ENCODE measurements around the gene PMP22.
A peak's percentile ranks its signal among the peaks of the same experiment; 100 is the strongest.
"Not testable (repeated sequence)": the region's sequence is repeated elsewhere in the genome, so short reads cannot be mapped to it uniquely, and the experiment has no call there.

The PMP22 gene

GRCh38 chr17:15250135-15250860 lies 14.8 kb downstream of the PMP22 start:
- DNase-seq: peak; percentile 45

- peak; percentile 42 for DNase-seq
Observed at GRCh38 chr17:15249487-15249886, 15.6 kb downstream of the PMP22 start.

- DNase-seq: peak; percentile 52
Observed at GRCh38 chr17:15247891-15248529, 17.1 kb downstream of the PMP22 start.

GRCh38 chr17:15245054-15245453 lies 20.1 kb downstream of the PMP22 start:
- peak; percentile 56 for DNase-seq

GRCh38 chr17:15240644-15241043 lies 24.5 kb downstream of the PMP22 start:
- no peak for DNase-seq

- DNase-seq: no peak
Observed at GRCh38 chr17:15239491-15239890, 25.6 kb downstream of the PMP22 start.

- no peak for DNase-seq
Observed at GRCh38 chr17:15238676-15239422, 26.3 kb downstream of the PMP22 start.

- no peak for DNase-seq
Observed at GRCh38 chr17:15238057-15238456, 27.1 kb downstream of the PMP22 start.

GRCh38 chr17:15237106-15237425 lies 28.1 kb downstream of the PMP22 start:
- DNase-seq: no peak

GRCh38 chr17:15236281-15237105 lies 28.6 kb downstream of the PMP22 start:
- DNase-seq: no peak

- DNase-seq: no peak
Observed at GRCh38 chr17:15233971-15234370, 31.2 kb downstream of the PMP22 start.

GRCh38 chr17:15233022-15233805 lies 31.9 kb downstream of the PMP22 start:
- peak; percentile 85 for DNase-seq

GRCh38 chr17:15232517-15232915 lies 32.6 kb downstream of the PMP22 start:
- no peak for DNase-seq

- DNase-seq: no peak
Observed at GRCh38 chr17:15231851-15232516, 33.1 kb downstream of the PMP22 start.

- DNase-seq: no peak
Observed at GRCh38 chr17:15230866-15231265, 34.3 kb downstream of the PMP22 start.

GRCh38 chr17:15221827-15222226 lies 43.3 kb downstream of the PMP22 start:
- DNase-seq: not testable (repeated sequence)

- DNase-seq: no peak
Observed at GRCh38 chr17:15220785-15221184, 44.3 kb downstream of the PMP22 start.

GRCh38 chr17:15216481-15216880 lies 48.6 kb downstream of the PMP22 start:
- DNase-seq: no peak

- peak; percentile 66 for DNase-seq
Observed at GRCh38 chr17:15213381-15214087, 51.6 kb downstream of the PMP22 start.

- no peak for DNase-seq
Observed at GRCh38 chr17:15210247-15210646, 54.9 kb downstream of the PMP22 start.

GRCh38 chr17:15203062-15203461 lies 62.1 kb downstream of the PMP22 start:
- not testable (repeated sequence) for DNase-seq

Data from islet precursor cell (in vitro differentiated cells).